ELF-1 (cell line): ENCODE data around the gene PDZRN3.
"Not testable (repeated sequence)": the region's sequence is repeated elsewhere in the genome, so short reads cannot be mapped to it uniquely, and the experiment has no call there.

Source experiments
- DNase-seq: peaks from one replicate; pipeline ENCODE4 v3.0.0-alpha.2; 2016; ENCODE audit warnings: low read depth, low spot score

PDZRN3 gene

GRCh38 chr3:73591286-73591800 is 33.4 kb downstream of the PDZRN3 start:
- no peak for DNase-seq

- no peak for DNase-seq
Measured at GRCh38 chr3:73586628-73587027, 38.1 kb downstream of the PDZRN3 start.

- no peak for DNase-seq
Measured at GRCh38 chr3:73586190-73586589, 38.6 kb downstream of the PDZRN3 start.

GRCh38 chr3:73584873-73585272 is 39.9 kb downstream of the PDZRN3 start:
- DNase-seq, result no peak

GRCh38 chr3:73582535-73582934 is 42.2 kb downstream of the PDZRN3 start:
- no peak for DNase-seq

- no peak for DNase-seq
Measured at GRCh38 chr3:73581134-73581846, 43.5 kb downstream of the PDZRN3 start.

GRCh38 chr3:73580343-73580742 is 44.4 kb downstream of the PDZRN3 start:
- no peak for DNase-seq

GRCh38 chr3:73577704-73578103 is 47.0 kb downstream of the PDZRN3 start:
- no peak for DNase-seq

GRCh38 chr3:73576999-73577461 is 47.7 kb downstream of the PDZRN3 start:
- no peak for DNase-seq

GRCh38 chr3:73575953-73576352 is 48.8 kb downstream of the PDZRN3 start:
- DNase-seq, result no peak

- no peak for DNase-seq
Measured at GRCh38 chr3:73575519-73575918, 49.2 kb downstream of the PDZRN3 start.

GRCh38 chr3:73573204-73573603 is 51.5 kb downstream of the PDZRN3 start:
- no peak for DNase-seq

- DNase-seq, result peak; percentile 20
Measured at GRCh38 chr3:73572368-73572767, 52.4 kb downstream of the PDZRN3 start.

- peak; percentile 70 for DNase-seq
Measured at GRCh38 chr3:73571238-73571794, 53.4 kb downstream of the PDZRN3 start.

GRCh38 chr3:73569246-73569760 is 55.4 kb downstream of the PDZRN3 start:
- no peak for DNase-seq

- DNase-seq, result no peak
Measured at GRCh38 chr3:73568371-73568862, 56.3 kb downstream of the PDZRN3 start.

- not testable (repeated sequence) for DNase-seq
Measured at GRCh38 chr3:73565374-73565773, 59.4 kb downstream of the PDZRN3 start.

GRCh38 chr3:73563896-73564582 is 60.7 kb downstream of the PDZRN3 start:
- no peak for DNase-seq

- no peak for DNase-seq
Measured at GRCh38 chr3:73561494-73561893, 63.2 kb downstream of the PDZRN3 start.

- DNase-seq, result no peak
Measured at GRCh38 chr3:73559749-73560148, 65.0 kb downstream of the PDZRN3 start.

GRCh38 chr3:73558727-73559075 is 66.0 kb downstream of the PDZRN3 start:
- peak; percentile 32 for DNase-seq

- DNase-seq, result no peak
Measured at GRCh38 chr3:73557986-73558726, 66.6 kb downstream of the PDZRN3 start.
